ENCODE data around the gene DHTKD1.

The DHTKD1 gene, protein sequence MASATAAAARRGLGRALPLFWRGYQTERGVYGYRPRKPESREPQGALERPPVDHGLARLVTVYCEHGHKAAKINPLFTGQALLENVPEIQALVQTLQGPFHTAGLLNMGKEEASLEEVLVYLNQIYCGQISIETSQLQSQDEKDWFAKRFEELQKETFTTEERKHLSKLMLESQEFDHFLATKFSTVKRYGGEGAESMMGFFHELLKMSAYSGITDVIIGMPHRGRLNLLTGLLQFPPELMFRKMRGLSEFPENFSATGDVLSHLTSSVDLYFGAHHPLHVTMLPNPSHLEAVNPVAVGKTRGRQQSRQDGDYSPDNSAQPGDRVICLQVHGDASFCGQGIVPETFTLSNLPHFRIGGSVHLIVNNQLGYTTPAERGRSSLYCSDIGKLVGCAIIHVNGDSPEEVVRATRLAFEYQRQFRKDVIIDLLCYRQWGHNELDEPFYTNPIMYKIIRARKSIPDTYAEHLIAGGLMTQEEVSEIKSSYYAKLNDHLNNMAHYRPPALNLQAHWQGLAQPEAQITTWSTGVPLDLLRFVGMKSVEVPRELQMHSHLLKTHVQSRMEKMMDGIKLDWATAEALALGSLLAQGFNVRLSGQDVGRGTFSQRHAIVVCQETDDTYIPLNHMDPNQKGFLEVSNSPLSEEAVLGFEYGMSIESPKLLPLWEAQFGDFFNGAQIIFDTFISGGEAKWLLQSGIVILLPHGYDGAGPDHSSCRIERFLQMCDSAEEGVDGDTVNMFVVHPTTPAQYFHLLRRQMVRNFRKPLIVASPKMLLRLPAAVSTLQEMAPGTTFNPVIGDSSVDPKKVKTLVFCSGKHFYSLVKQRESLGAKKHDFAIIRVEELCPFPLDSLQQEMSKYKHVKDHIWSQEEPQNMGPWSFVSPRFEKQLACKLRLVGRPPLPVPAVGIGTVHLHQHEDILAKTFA

DNA sequence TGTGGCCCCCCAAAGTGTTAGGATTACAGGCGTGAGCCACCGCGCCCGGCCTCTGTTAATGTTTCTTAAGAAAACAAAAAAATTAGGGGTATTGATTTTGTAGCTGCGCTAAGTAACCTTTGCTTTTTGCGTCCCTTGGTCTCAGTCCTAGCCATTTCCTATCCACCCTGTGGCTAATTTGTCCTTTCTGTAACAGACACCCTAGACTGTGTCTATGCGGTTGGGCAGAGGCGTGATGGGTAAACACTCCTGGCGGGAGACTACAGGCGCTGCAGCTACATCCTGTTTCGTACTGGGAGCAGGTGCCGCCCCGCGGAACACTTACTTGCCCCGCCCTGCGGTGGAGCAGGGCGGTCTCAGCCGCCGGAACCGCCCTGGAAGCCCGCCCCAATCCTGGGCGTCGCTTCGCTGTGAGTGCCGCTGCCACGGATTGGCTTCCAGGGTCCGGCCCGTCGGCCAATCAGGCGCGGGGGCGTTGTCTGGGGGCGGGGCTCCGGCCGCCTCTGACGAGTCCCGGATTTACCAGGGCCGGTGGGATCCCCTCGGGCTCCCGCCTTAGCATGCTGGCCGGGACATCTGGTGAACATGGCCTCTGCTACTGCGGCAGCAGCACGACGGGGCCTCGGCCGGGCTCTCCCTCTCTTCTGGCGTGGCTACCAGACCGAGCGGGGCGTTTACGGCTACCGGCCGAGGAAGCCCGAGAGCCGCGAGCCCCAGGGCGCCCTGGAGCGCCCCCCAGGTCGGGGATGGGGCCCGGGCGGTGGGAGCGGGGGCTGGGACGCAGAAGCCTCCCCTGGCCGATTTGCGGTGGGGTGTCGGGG lies at the start of gene DHTKD1:
Gene DHTKD1 (plus strand): TSS at position 506 of the 821 bp plus-strand sequence. CDS start 80 bp downstream, at position 586.
- DNase-seq (ENCODE audit: low read depth in 3 of 3), result peak; percentile 98 to 99 (median 99)

DNA sequence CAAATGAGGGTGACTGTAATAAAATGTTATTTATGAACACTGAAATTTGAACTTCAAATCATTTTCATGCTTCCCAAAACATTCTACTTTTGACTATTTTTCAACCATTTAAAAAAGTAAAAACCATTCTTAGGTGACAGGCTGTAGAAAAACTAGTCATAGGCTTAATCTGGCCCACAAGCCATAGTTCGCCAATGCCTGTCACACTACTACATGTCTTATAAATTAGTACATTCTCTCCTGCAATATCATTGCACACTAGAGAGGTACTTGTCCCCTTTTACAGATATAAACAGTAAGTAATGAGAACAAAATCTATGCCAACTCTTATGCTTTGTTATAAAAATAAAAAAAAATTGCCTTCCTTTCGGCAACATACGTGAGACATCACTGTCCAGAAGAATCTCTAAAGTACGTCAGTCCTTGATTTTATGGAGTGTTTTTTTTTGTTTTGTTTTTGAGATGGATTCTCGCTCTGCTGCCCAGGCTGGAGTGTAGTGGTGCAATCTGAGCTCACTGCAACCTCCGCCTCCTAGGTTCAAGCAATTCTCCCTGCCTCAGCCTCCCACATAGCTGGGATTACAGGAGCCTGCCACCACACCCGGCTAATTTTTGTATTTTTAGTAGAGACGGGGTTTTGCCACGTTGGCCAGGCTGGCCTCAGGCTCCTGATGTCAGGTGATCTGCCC lies 49.3 kb upstream of the DHTKD1 start:
- DNase-seq (ENCODE audit: low read depth in 3 of 3), result no peak

DNA sequence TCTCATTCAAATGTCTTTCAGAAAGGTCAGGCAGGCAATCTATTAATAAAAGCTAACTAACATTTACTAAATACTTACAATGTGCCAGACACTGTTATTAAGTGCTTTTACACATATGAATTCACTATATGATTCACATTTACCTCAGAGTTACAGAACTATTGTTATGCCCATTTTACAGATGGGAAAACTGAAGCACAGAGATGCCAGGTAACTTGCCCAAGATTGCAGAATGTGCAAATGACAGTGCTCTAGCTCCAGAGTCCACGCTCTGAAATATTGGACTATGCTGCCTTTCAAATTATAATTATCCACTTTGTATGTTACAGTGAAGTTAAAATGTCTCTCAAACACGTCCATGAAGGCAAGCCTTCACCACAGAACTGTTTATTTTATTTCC lies 48.2 kb upstream of the DHTKD1 start:
- DNase-seq (ENCODE audit: low read depth in 3 of 3), result no peak

DNA sequence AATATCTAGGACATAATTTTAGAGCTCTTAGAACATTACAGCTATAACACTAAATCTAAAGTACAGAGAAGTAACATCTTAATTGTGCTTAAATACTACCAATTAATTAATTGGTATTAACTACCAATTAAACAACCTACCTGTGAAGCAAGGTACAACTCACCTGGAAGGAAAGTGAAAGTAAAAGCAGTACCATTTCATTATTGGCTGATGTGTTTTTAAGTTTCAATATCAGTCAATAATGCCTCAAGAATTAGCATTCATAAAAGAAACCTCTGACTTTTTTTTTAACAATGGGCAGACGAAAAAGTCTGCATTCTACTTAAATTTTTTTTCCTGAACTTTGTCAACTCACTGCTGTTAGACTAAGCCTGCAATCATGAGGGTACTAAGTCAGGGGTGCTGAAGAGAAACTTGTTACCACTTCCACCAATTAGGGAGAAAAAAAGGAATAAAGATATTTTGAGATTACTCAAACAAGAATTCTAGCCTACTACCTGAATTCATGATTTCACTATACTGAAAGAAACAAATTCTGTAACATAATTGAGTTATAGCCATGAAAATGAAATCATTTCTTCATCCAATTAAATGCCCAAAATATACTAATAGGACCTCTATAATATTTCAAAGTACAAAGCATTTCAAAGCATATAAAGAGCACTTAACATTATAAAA lies 46.0 kb upstream of the DHTKD1 start:
- DNase-seq (ENCODE audit: low read depth in 3 of 3), result no peak

DNA sequence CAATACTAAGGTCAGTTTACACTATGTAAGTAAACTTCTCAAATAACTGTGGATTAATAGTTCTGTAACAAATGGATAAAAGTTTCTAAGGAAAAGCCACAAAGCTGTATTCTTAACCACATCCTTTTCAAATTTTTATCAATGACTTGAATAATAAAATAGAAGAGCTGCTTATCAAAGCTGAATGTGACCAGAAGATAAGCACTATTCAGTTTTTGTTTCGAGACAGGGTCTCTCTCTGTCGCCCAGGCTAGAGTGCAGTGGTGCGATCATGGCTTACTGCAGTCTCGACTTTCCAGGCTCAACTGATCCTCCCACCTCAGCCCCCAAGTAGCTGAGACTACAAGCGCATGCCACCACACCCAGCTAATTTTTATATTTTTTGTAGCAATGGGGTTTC lies 43.2 kb upstream of the DHTKD1 start:
- no peak for DNase-seq (ENCODE audit: low read depth in 3 of 3)

DNA sequence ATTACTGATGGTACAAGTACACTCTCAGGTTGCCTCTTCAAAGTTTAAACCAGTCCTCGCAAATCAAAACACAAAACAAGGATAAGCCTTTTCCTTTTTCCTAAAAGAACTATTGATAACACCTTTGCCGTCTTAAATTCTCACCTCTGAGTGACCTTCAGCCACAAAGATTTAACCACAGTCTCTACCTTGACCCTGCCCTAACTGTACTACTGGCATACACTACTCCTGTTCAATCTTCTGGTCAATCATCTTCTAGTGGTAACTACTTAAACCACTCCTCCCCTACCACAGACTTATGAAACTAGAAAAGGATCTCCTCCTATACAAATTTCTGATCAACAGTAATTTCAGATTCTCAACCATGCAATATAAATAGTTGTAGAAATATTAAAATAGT lies 41.2 kb upstream of the DHTKD1 start:
- no peak for DNase-seq (ENCODE audit: low read depth in 3 of 3)

DNA sequence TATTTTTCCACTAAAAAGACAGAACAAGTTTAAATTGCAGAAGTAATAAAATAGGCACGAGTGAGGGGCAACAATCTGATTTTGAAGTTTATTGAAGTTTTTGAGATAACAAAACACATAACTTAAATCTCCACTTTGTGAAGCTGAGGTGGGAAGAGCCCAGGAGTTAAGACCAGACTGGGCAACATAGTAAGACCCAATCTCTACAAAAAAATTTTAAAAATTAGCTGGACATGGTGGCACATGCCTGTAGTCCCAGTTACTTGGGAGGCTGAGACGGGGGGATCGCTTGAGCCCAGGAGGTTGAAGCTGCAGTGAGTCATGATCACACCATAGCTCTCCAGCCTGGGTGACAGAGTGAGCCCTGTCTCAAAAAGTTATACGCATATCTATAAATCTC lies 37.4 kb upstream of the DHTKD1 start:
- DNase-seq (ENCODE audit: low read depth in 3 of 3), result no peak

DNA sequence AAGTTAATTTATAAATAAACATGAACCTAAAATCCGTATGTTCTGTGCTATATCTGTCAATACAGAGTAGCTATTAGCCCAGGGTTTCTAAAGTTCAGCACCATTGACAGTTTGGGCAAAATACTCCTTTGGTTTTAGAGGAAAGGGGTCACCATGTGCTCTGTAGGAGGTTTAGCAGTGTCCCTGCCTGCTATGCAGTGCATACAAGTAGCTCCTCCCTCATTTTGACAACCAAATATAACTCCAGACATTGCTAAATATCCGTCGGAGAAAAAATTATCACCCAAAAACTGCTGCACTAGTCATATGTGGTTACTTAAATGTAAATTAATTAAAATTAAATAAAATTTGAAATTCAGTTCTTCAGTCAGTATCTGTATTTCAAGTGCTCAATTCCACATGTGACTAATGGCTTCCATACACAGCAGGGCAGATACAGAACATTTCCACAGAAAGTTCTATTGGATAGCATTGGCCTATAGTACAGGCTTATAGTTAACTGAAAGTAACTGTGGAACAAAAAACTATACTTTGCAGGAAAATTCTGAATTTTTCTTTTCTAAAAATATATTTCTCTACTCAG lies 32.6 kb upstream of the DHTKD1 start:
- DNase-seq (ENCODE audit: low read depth in 3 of 3), result no peak

DNA sequence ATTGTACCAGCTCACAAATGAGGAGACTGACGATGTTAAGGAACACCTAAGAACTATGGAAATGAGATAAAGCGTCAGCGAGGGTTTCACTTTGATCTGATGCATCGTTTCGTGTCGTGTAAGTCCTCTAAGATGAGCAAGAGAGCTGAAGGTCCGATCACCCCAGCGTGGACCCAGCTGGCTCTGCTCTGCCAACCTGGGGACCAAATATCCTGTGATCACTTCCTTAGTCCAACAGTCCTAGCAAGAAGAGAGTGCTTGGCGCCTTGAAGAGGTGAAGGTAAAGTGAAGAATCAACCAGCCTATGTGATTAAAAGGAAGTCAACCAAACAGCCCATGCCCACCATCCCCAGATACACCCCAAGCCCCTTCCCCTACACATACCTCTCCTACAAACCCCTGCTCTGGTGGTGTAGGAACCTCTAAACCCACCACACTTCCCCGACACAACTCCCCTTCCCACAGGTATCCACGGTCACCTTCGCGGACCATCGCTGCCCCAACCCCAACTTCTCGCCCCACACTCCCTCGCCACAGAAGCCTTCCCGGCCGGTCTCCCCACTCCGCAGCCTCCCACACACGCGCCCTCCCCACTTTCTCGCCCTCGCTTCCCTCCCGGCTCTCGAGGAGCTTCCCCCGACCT lies 26.9 kb upstream of the DHTKD1 start:
- DNase-seq (ENCODE audit: low read depth in 3 of 3), result peak; percentile 7 to 22 (median 20)

DNA sequence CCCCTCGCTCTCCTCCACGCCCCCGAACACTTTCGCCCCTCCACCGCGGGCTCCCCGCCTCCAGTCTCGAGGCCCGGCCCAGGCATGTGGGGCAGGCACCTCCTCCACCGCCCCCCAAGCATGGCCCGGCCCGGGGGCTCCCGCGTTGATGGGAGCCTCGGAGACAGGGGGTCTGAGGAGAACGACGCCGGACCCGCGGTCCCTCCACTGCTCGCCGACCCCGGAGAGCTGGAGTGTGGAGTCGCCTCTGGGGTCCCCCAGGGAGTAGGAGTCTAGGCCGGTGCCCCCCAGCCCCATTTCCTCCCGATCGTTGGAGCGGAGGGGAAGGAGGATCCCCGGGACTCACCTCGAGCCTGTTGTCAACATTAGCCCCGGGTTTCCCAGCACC lies 26.4 kb upstream of the DHTKD1 start:
- peak; percentile 5 to 50 (median 22) for DNase-seq (ENCODE audit: low read depth in 3 of 3)

DNA sequence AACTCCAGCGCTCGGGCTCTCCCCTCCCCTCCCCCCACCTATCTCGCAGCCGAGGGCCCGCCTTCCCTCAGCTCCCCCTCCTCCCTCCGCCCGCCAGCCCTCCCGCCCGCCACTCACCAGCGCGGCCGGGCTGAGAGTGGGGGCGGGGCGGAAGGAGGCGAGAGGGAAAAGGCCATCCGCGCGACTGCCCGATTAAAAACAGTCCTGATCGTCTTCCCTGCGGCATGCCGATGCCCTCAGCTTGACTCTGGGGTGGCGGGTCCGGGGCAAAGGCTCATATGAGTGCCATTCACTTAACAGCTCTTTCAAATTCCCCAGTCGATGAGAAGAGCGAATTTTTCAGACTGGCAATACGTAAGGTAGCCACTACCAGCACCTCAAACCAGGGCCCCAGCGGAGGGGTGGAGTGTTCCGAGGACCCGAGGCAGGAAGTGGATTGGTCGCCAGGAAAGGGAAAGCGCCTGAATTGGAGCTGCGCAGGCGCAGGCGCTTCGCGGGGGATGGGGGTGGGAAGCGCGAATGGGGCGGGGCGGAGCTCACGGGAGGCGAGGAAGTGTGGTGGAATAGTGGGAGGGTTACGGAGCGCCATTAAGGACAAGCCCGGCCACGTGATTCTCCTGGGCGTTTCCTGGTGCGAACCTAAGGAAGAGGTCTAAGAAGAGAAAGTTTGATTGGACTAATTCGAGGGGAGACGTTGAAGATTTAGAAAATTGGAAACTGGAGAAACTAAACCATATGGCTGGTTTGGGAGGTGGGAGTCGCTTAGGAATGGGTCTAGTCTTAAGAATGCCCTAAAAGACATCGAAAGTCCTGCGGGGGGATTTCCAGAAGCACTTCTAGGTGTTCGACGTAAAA lies 25.7 kb upstream of the DHTKD1 start, which contains the start of gene UPF2:
Gene UPF2 (minus strand): TSS at position 13 of the 855 bp plus-strand sequence. CDS start 7,386 bp downstream, outside the sequence.
- peak; percentile 96 to 98 (median 97) for DNase-seq (ENCODE audit: low read depth in 3 of 3)

DNA sequence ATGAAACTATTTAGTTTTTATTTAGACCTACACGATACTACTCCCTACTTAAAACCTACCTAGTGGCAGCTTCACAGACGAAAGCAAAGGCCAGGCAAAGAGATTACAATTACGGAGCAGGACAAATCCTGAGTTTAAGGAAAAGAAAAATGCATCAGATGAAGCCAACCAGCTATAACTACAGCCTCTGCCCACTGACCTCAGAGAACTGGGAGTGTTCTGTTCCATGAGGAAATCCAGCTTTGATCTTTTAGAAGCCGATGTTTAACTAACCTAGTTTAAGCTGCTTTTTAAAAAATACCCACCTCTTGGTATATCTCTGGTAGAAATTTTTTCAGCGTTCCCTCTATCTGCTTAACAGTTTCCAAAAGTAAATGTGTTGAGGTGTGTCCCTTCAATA lies 23.2 kb upstream of the DHTKD1 start:
- no peak for DNase-seq (ENCODE audit: low read depth in 3 of 3)

DNA sequence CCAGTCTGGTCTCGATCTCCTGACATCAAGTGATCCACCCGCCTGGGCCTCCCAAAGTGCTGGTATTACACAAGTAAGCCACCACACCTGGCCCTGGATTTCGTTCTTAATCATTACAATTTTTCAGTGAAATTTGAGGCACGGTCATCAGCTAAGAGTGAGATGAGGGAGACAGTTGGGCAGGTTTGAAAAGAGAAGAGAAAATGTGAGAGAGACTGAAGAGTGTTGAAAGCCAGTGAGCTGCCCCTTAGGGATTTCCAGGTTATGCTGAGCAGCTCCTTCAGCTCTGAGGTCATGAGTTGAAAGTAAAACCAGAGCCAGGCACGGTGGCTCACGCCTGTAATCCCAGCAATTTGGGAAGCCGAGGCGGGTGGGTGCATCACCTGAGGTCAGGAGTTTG lies 20.2 kb upstream of the DHTKD1 start:
- DNase-seq (ENCODE audit: low read depth in 3 of 3), result no peak

DNA sequence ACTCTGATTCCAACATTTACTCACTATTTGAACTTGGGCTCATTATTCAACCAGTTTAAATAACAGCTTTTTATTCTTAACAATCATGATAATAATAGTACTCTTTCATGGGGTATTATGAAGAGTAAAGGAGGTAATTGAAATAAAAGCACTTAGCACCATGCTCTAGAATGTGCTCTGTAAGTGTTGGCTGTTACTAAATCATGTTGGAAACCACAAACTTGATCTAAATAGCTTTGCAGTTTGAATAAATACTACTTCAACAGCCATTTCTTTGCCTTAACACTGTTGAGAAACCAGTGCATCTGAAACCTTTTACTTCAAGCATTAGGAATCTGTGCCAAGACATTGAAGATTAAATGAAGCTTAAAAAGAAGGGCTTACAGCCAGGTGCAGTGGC lies 18.2 kb upstream of the DHTKD1 start:
- no peak for DNase-seq (ENCODE audit: low read depth in 3 of 3)

DNA sequence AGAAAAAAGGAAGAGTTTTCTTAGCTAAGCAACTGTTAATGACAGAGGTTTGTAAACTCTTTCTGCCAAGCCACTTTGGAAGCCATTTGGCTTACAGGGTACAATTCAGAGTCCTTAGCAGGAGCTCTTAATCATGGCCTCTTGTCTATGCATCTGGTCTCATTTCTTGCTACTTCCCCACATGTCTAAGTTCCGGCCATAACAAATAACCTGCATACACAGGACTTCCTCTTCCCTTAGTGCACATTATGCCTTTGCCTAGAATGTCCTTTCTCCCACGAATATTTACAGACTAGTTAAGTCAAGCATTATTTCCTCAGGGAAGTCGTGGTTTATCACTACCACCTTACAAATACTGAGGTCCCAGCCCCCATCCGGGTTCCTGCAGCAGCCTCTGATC lies 17.5 kb upstream of the DHTKD1 start:
- no peak for DNase-seq (ENCODE audit: low read depth in 3 of 3)

DNA sequence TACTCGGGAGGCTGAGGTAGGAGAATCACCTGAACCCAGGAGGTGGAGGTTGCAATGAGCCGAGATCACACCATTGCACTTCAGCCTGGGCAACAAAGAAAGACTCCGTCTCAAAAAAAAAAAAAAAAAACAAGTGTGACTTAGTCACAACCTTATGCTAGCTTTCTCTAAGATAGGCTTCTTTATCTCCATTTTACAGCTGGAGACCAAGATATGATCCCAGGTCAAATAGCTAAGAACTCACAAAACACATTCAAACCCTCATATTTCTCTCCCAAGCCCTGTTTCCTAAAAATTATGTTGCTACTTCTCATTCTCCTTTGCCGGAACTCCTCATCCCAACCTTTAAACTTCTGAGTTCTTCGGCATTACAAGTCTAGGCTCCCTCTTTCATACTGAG lies 13.0 kb upstream of the DHTKD1 start:
- no peak for DNase-seq (ENCODE audit: low read depth in 3 of 3)

DNA sequence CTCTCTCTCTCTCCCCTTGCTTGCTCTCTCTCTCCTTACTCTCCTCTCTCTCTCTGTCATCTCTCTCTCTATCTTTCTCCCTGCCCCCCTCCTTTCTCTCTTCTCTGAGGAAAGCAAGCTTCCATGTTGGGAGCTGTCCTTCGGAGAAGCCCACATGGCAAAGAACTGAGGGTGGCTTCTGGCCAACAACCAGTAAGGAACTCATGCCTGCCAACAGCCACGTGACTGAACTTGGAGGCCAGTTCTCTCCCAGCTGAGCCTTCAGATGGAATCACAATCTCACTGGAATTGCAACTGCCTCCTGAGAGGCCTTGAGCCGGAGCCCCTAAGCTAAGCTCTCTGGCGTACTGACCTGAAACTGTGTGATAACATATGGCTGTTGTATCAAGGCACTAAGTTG lies 12.0 kb upstream of the DHTKD1 start:
- DNase-seq (ENCODE audit: low read depth in 3 of 3), result no peak

DNA sequence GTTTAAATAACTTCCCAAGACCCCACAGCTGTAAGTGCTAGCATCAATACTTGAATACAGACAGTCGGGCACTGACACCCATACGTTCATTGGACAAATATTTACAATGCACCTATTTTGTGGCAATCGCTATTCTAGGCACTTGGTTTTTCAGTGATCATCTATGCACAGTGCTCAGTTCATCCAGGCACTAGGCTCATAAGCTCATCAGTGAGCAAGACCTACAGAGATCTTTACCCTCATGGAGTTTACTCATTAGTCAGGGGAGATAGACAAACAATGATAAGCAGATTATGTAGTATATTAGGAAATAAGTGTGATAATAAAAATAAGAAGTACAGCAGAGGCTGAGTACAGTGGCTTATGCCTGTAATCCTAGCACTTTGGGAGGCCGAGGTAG lies 7.6 kb upstream of the DHTKD1 start:
- no peak for DNase-seq (ENCODE audit: low read depth in 3 of 3)

All from stimulated activated CD4-positive, alpha-beta T cell treated with anti-CD3 and anti-CD28 coated beads, TNF-alpha, amount 100 ng/mL, for 24 hours (primary cell).